ENCODE data around the gene IMPA2.
A peak's percentile ranks its signal among the peaks of the same experiment; 100 is the strongest.

The IMPA2 gene

GRCh38 chr18:11993264-11993916 lies 12.1 kb downstream of the IMPA2 start:
- CTCF ChIA-PET: interaction anchor here (0.5 to 22.0 kb wide), 9 partner anchors 10 to 286 kb away, joined by 3 to 667 read pairs (median 6); partner anchors contain the start of gene MPPE1
- no peaks in the 10 kb centered on the region for H3K9me3 ChIP-seq (ENCODE audit: control extremely low read depth in 1 of 5, control insufficient read depth in 4 of 5, insufficient read depth in 2 of 5, low read depth in 1 of 5, low read length in 4 of 5)
- DNase-seq: no peak
- H3K36me3 ChIP-seq (ENCODE audit: control insufficient read depth in 4 of 4, insufficient read depth in 4 of 4, low read length in 3 of 4): peaks cover 0 to 12% (median 6%) of the 10 kb centered on the region in 4 experiments
- no peak overlapping the region for H3K4me3 ChIP-seq (ENCODE audit: control insufficient read depth in 1 of 7, extremely low read depth in 1 of 7, insufficient read depth in 4 of 7, low read depth in 2 of 7, low read length in 6 of 7)
- no peak overlapping the region for H3K27ac ChIP-seq (ENCODE audit: insufficient read depth in 1 of 2, low read depth in 1 of 2, low read length in 2 of 2, poor library complexity in 1 of 2, severe bottlenecking in 2 of 2)
- H3K4me1 ChIP-seq (ENCODE audit: control extremely low read depth in 1 of 4, control insufficient read depth in 4 of 4, insufficient read depth in 4 of 4, low read length in 3 of 4): peaks cover 4 to 41% (median 33%) of the 10 kb centered on the region in 4 experiments
- POLR2A ChIA-PET: interaction anchor here (0.6 kb wide), 3 partner anchors 54 to 223 kb away, joined by 3 to 5 read pairs (median 3); no protein-coding TSS in a partner anchor
- 95% methylated on average over 8 of the region's 11 CpGs for WGBS (ENCODE audit: insufficient coverage)
- H3K27me3 ChIP-seq (replicated peaks in 2 of 5; ENCODE audit: control insufficient read depth in 4 of 5, insufficient read depth in 5 of 5, low read length in 4 of 5): no peaks in the 10 kb centered on the region

GRCh38 chr18:11994336-11994702 lies 13.0 kb downstream of the IMPA2 start:
- ChIA-PET POLR2A (interaction anchor here (0.9 kb wide), 1 partner anchor 48 kb away, joined by 3 read pairs; no protein-coding TSS in a partner anchor), CTCF (interaction anchor here (1.0 to 22.0 kb wide), 15 partner anchors 9 to 264 kb away, joined by 4 to 667 read pairs (median 10); no protein-coding TSS in a partner anchor)
- Histone ChIP-seq H3K4me1 (ENCODE audit: control extremely low read depth in 1 of 4, control insufficient read depth in 4 of 4, insufficient read depth in 4 of 4, low read length in 3 of 4) (peaks cover 4 to 34% (median 30%) of the 10 kb centered on the region in 4 experiments), H3K9me3 (ENCODE audit: control extremely low read depth in 1 of 5, control insufficient read depth in 4 of 5, insufficient read depth in 2 of 5, low read depth in 1 of 5, low read length in 4 of 5) (no peaks in the 10 kb centered on the region), H3K36me3 (ENCODE audit: control insufficient read depth in 4 of 4, insufficient read depth in 4 of 4, low read length in 3 of 4) (peaks cover 0 to 11% (median 8%) of the 10 kb centered on the region in 4 experiments), H3K27ac (ENCODE audit: insufficient read depth in 1 of 2, low read depth in 1 of 2, low read length in 2 of 2, poor library complexity in 1 of 2, severe bottlenecking in 2 of 2) (no peak overlapping the region), H3K4me3 (ENCODE audit: control insufficient read depth in 1 of 7, extremely low read depth in 1 of 7, insufficient read depth in 4 of 7, low read depth in 2 of 7, low read length in 6 of 7) (no peak overlapping the region), H3K27me3 (replicated peaks in 2 of 5; ENCODE audit: control insufficient read depth in 4 of 5, insufficient read depth in 5 of 5, low read length in 4 of 5) (no peaks in the 10 kb centered on the region)
- no peak for DNase-seq
- WGBS (ENCODE audit: insufficient coverage): no CpG with 5 or more reads among the region's 4 CpGs

GRCh38 chr18:11994703-11995444 lies 13.6 kb downstream of the IMPA2 start:
- H3K27ac ChIP-seq (ENCODE audit: insufficient read depth in 1 of 2, low read depth in 1 of 2, low read length in 2 of 2, poor library complexity in 1 of 2, severe bottlenecking in 2 of 2): no peak overlapping the region

DNA sequence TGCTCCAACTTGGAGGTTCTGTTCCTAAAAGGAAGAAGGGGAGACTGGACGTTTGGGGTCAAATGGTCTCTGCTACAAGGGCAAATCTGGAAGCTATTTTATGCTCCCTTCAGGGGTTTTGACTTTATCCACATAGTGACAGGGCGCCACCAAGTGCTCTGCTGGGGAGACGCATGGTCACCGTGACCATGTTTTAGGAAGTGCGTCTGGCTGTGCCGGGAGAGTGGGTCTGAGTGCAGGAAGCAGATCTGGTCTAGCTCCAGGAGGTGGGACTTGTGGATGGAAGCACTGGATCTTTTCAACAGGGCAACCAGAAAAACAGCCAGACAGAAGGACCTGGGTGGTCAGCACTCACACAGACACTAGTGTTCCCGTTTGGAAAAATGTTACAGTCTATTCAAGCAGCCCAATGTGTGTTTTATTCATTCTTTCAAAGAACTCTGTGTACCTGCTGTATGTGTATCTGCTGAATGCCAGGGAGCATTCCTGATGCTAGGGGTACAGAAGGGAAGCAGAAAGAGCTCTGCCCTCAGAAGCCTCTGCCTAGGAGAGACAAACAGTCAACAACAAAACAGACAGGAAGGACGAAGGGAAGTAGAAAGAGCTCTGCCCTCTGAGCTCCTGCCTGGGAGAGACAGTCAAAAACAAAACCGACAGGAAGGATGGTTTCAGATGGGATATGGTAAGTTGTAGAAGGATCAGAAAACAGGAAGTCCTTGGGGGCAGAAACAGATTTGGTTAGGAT lies 14.3 kb downstream of the IMPA2 start:
- ChIA-PET POLR2A (interaction anchor here (0.6 to 1.1 kb wide), 3 partner anchors 17 to 354 kb away, joined by 3 read pairs; no protein-coding TSS in a partner anchor), CTCF (interaction anchor here (0.5 to 22.0 kb wide), 31 partner anchors 8 to 339 kb away, joined by 3 to 667 read pairs (median 6); partner anchors contain the start of gene IMPA2)
- Histone ChIP-seq H3K27me3 (replicated peaks in 2 of 5; ENCODE audit: control insufficient read depth in 4 of 5, insufficient read depth in 5 of 5, low read length in 4 of 5) (no peaks in the 10 kb centered on the region), H3K9me3 (ENCODE audit: control extremely low read depth in 1 of 5, control insufficient read depth in 4 of 5, insufficient read depth in 2 of 5, low read depth in 1 of 5, low read length in 4 of 5) (no peaks in the 10 kb centered on the region), H3K4me1 (ENCODE audit: control extremely low read depth in 1 of 4, control insufficient read depth in 4 of 4, insufficient read depth in 4 of 4, low read length in 3 of 4) (peaks cover 4 to 28% (median 23%) of the 10 kb centered on the region in 4 experiments), H3K4me3 (ENCODE audit: control insufficient read depth in 1 of 7, extremely low read depth in 1 of 7, insufficient read depth in 4 of 7, low read depth in 2 of 7, low read length in 6 of 7) (peak overlapping the region in 4 of 7 experiments; percentile 4 to 52 (median 30)), H3K27ac (ENCODE audit: insufficient read depth in 1 of 2, low read depth in 1 of 2, low read length in 2 of 2, poor library complexity in 1 of 2, severe bottlenecking in 2 of 2) (no peak overlapping the region), H3K36me3 (ENCODE audit: control insufficient read depth in 4 of 4, insufficient read depth in 4 of 4, low read length in 3 of 4) (peaks cover 0 to 20% (median 14%) of the 10 kb centered on the region in 4 experiments)
- 7% methylated on average over 8 of the region's 9 CpGs for WGBS (ENCODE audit: insufficient coverage)
- peak; percentile 81 to 85 (median 82) for DNase-seq

More at GRCh38 chr18:11994703-11995444, 13.6 kb downstream of the IMPA2 start:
- DNase-seq: no peak
- Histone ChIP-seq H3K36me3 (ENCODE audit: control insufficient read depth in 4 of 4, insufficient read depth in 4 of 4, low read length in 3 of 4) (peaks cover 0 to 14% (median 12%) of the 10 kb centered on the region in 4 experiments), H3K27me3 (replicated peaks in 2 of 5; ENCODE audit: control insufficient read depth in 4 of 5, insufficient read depth in 5 of 5, low read length in 4 of 5) (no peaks in the 10 kb centered on the region), H3K4me1 (ENCODE audit: control extremely low read depth in 1 of 4, control insufficient read depth in 4 of 4, insufficient read depth in 4 of 4, low read length in 3 of 4) (peaks cover 4 to 29% (median 28%) of the 10 kb centered on the region in 4 experiments), H3K4me3 (ENCODE audit: control insufficient read depth in 1 of 7, extremely low read depth in 1 of 7, insufficient read depth in 4 of 7, low read depth in 2 of 7, low read length in 6 of 7) (no peak overlapping the region), H3K9me3 (ENCODE audit: control extremely low read depth in 1 of 5, control insufficient read depth in 4 of 5, insufficient read depth in 2 of 5, low read depth in 1 of 5, low read length in 4 of 5) (no peaks in the 10 kb centered on the region)
- POLR2A ChIA-PET: interaction anchor here (0.9 to 1.0 kb wide), 2 partner anchors 47 to 48 kb away, joined by 3 read pairs; no protein-coding TSS in a partner anchor
- CTCF ChIA-PET: interaction anchor here (0.5 to 22.0 kb wide), 27 partner anchors 9 to 264 kb away, joined by 3 to 667 read pairs (median 6); partner anchors contain the start of gene IMPA2
- 84% methylated on average over 8 of the region's 11 CpGs for WGBS (ENCODE audit: insufficient coverage)

DNA sequence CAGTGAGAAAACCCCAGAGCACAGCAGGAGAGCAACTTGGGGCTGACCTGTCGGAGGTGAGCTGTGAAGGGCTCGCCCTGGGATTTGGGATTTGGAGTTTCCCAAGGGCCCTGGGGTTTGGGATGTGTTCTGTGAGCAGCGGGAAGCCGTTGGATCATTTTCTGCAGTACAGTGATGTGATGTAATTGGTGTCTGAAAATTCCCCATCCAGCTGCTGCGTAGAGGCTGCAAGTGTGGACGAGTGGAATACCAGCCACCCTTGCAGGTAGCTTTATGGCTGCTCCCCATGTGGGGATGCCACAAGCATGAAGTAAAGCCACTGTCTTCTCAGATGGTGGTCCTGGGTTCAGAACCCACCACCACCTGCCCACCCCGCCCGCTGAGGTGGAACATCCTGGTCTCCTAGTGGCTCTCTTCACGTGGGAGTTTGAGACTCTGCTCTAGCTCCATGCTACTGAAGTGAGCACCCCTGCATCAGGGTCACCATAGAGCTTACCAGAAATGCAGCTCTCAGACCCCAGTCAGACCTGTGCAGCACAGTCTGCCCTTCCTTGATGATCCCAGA lies 15.0 kb downstream of the IMPA2 start:
- CTCF ChIA-PET: interaction anchor here (0.8 to 22.0 kb wide), 24 partner anchors 9 to 340 kb away, joined by 3 to 667 read pairs (median 6); partner anchors contain the start of gene IMPA2

GRCh38 chr18:11996907-11997306 lies 15.6 kb downstream of the IMPA2 start:
- 100% methylated on average over 1 of the region's 4 CpGs for WGBS (ENCODE audit: insufficient coverage)
- ChIA-PET CTCF (interaction anchor here (1.5 to 22.0 kb wide), 6 partner anchors 8 to 264 kb away, joined by 4 to 667 read pairs (median 12); no protein-coding TSS in a partner anchor), POLR2A (no interaction called here)
- H3K36me3 ChIP-seq (ENCODE audit: control insufficient read depth in 4 of 4, insufficient read depth in 4 of 4, low read length in 3 of 4): peaks cover 0 to 29% (median 23%) of the 10 kb centered on the region in 4 experiments
- no peak for DNase-seq
- H3K27me3 ChIP-seq (replicated peaks in 2 of 5; ENCODE audit: control insufficient read depth in 4 of 5, insufficient read depth in 5 of 5, low read length in 4 of 5): no peaks in the 10 kb centered on the region
- peaks cover 4 to 23% (median 19%) of the 10 kb centered on the region in 4 experiments for H3K4me1 ChIP-seq (ENCODE audit: control extremely low read depth in 1 of 4, control insufficient read depth in 4 of 4, insufficient read depth in 4 of 4, low read length in 3 of 4)
- no peak overlapping the region for H3K27ac ChIP-seq (ENCODE audit: insufficient read depth in 1 of 2, low read depth in 1 of 2, low read length in 2 of 2, poor library complexity in 1 of 2, severe bottlenecking in 2 of 2)
- no peaks in the 10 kb centered on the region for H3K9me3 ChIP-seq (ENCODE audit: control extremely low read depth in 1 of 5, control insufficient read depth in 4 of 5, insufficient read depth in 2 of 5, low read depth in 1 of 5, low read length in 4 of 5)
- H3K4me3 ChIP-seq (ENCODE audit: control insufficient read depth in 1 of 7, extremely low read depth in 1 of 7, insufficient read depth in 4 of 7, low read depth in 2 of 7, low read length in 6 of 7): no peak overlapping the region

More for the DNA sequence above, 15.0 kb downstream of the IMPA2 start:
- DNase-seq: no peak
- Histone ChIP-seq H3K27ac (ENCODE audit: insufficient read depth in 1 of 2, low read depth in 1 of 2, low read length in 2 of 2, poor library complexity in 1 of 2, severe bottlenecking in 2 of 2) (no peak overlapping the region), H3K4me1 (ENCODE audit: control extremely low read depth in 1 of 4, control insufficient read depth in 4 of 4, insufficient read depth in 4 of 4, low read length in 3 of 4) (peaks cover 4 to 23% (median 21%) of the 10 kb centered on the region in 4 experiments), H3K36me3 (ENCODE audit: control insufficient read depth in 4 of 4, insufficient read depth in 4 of 4, low read length in 3 of 4) (peaks cover 0 to 23% (median 16%) of the 10 kb centered on the region in 4 experiments), H3K4me3 (ENCODE audit: control insufficient read depth in 1 of 7, extremely low read depth in 1 of 7, insufficient read depth in 4 of 7, low read depth in 2 of 7, low read length in 6 of 7) (peak overlapping the region in 2 of 7 experiments; percentile 26 to 52), H3K27me3 (replicated peaks in 2 of 5; ENCODE audit: control insufficient read depth in 4 of 5, insufficient read depth in 5 of 5, low read length in 4 of 5) (no peaks in the 10 kb centered on the region), H3K9me3 (ENCODE audit: control extremely low read depth in 1 of 5, control insufficient read depth in 4 of 5, insufficient read depth in 2 of 5, low read depth in 1 of 5, low read length in 4 of 5) (no peaks in the 10 kb centered on the region)
- POLR2A ChIA-PET: interaction anchor here (0.6 to 1.1 kb wide), 2 partner anchors 16 to 354 kb away, joined by 3 read pairs; no protein-coding TSS in a partner anchor
- 88% methylated on average over 8 of the region's 9 CpGs for WGBS (ENCODE audit: insufficient coverage)

All from common myeloid progenitor, CD34-positive (primary cell).